Thyroid gland (tissue), 4 donors: ENCODE results near the gene ZNF687. TPM values are rescaled to one million over a fixed set of nuclear protein-coding genes. Genes with fewer than 3 reads are reported as not detected.
A peak's percentile ranks its signal among the peaks of the same experiment; 100 is the strongest.

Experiments used
- DNase-seq, 2 donors: peaks; one replicate each; pipeline ENCODE4 v3.0.0-alpha.2; 2019
- H3K27ac ChIP-seq, 3 donors: fragments of 200-600 bp; sonication (generic); 1 replicate in 2 of 3; 2 replicates in 1 of 3; pipeline ENCODE4 v1.5.1; 2016 to 2019; ENCODE audit warnings: mild to moderate bottlenecking in 1 of 3, moderate library complexity in 1 of 3
- H3K27me3 ChIP-seq: fragments of 200-600 bp; sonication (generic); one replicate; pipeline ENCODE4 v1.5.1; 2019
- H3K36me3 ChIP-seq, 2 donors: fragments of 200-600 bp; sonication (generic); one replicate each; pipeline ENCODE4 v1.5.1; 2016 to 2019
- H3K4me1 ChIP-seq, 2 donors: fragments of 200-600 bp; sonication (generic); one replicate each; pipeline ENCODE4 v1.5.1; 2017 to 2019
- H3K4me3 ChIP-seq, 3 donors: fragments of 200-600 bp; sonication (generic); replicated peaks in 1 of 3; 1 replicate in 2 of 3; 2 replicates in 1 of 3; pipeline ENCODE4 v1.5.1; 2016; ENCODE audit warnings: mild to moderate bottlenecking in 1 of 3
- H3K9me3 ChIP-seq: fragments of 200-600 bp; sonication (generic); one replicate; pipeline ENCODE4 v1.5.1; 2017
- POLR2A ChIP-seq, 2 donors: fragments of 450-650 bp; IDR thresholded peaks; one replicate each; pipeline ENCODE4 v1.6.1; 2017; ENCODE audit warnings: antibody characterized with exemption in 2 of 2, mild to moderate bottlenecking in 2 of 2, moderate library complexity in 1 of 2
- WGBS, 2 donors: methylation state at CpG; one replicate each; pipeline ENCODE4 v1.1.5; 2017; 5-methylcytosine and 5-hydroxymethylcytosine counted together
- intact Hi-C: fragments of 100-400 bp; cut with DNase I; formaldehyde crosslinking; loops from one replicate; pipeline ENCODE4 v1.15.1; 2023
- total RNA-seq, 4 donors: library from RNA; depleted of rRNA; stranded (reverse); fragments of >200 nt; gene quantifications; one replicate each; pipeline ENCODE4 v1.2.3, GENCODE V29; 2016
- TF ChIP-seq, protein P1 (sequence below), 6 experiments: fragments of 200-600 bp in 3 of 6; fragments of 450-650 bp in 3 of 6; sonication (generic) in 3 of 6; IDR thresholded peaks; one replicate each; pipeline ENCODE4 v1.5.1; 2016 to 2019; ENCODE audit warnings: antibody characterized with exemption in 6 of 6, mild to moderate bottlenecking in 2 of 6, inconsistent platforms in 1 of 6, moderate library complexity in 1 of 6

Gene ZNF687
- total RNA-seq, 4 donors from 2014 or later, result 24.2 to 38.0 (median 33.7) TPM

DNA sequence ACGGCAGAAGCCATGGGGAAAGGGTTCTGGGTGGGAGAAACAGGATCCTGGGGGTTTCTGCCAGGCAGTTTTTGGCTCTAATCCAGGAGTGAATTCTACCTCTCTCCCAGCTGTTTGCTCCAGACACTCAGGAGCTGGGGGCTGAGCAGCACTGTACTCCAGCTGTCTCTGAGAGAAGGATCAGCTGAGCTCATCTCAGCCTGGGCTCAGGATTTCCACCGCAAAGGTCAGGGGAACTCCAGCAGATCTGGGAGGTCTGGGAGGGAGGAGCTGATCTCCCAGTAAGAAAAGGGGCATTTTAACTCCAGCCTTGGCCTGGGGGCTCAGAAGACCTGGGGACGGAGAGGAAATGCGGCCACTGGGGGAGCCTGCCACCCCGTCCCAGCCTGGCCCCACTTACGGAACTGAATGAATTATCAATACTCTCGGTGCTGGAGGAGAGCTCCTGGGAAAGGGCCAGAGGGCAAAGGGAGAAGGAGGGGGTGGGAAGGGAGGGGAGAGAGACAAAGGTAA is 27.8 kb downstream of the ZNF687 start:
- no peak overlapping the region for H3K4me3 ChIP-seq
- H3K36me3 ChIP-seq, result peaks cover 38 to 54% of the 10 kb centered on the region in 2 donors
- intact Hi-C loops, result no loop called here
- no peaks in the 10 kb centered on the region for H3K27me3 ChIP-seq
- TF ChIP-seq, protein P1, sequence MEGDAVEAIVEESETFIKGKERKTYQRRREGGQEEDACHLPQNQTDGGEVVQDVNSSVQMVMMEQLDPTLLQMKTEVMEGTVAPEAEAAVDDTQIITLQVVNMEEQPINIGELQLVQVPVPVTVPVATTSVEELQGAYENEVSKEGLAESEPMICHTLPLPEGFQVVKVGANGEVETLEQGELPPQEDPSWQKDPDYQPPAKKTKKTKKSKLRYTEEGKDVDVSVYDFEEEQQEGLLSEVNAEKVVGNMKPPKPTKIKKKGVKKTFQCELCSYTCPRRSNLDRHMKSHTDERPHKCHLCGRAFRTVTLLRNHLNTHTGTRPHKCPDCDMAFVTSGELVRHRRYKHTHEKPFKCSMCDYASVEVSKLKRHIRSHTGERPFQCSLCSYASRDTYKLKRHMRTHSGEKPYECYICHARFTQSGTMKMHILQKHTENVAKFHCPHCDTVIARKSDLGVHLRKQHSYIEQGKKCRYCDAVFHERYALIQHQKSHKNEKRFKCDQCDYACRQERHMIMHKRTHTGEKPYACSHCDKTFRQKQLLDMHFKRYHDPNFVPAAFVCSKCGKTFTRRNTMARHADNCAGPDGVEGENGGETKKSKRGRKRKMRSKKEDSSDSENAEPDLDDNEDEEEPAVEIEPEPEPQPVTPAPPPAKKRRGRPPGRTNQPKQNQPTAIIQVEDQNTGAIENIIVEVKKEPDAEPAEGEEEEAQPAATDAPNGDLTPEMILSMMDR (IDR thresholded peaks at IDR 0.05), result no peak
- TF ChIP-seq POLR2A (IDR thresholded peaks at IDR 0.05), result no peak
- peaks cover 15 to 28% of the 10 kb centered on the region in 2 donors for H3K4me1 ChIP-seq
- peak overlapping the region in 2 of 3 donors; percentile 26 to 59 for H3K27ac ChIP-seq
- 71 to 77% methylated on average over 7 of the region's 7 CpGs for WGBS, 2 donors
- DNase-seq, result no peak
- H3K9me3 ChIP-seq, result no peaks in the 10 kb centered on the region

GRCh38 chr1:151311011-151311410 is 28.9 kb downstream of the ZNF687 start:
- intact Hi-C loops, result no loop called here
- Histone ChIP-seq H3K4me3 (no peak overlapping the region), H3K27ac (peak overlapping the region in 1 of 3 donors; percentile 35), H3K9me3 (no peaks in the 10 kb centered on the region), H3K27me3 (no peaks in the 10 kb centered on the region), H3K4me1 (peaks cover 15 to 28% of the 10 kb centered on the region in 2 donors), H3K36me3 (peaks cover 37 to 53% of the 10 kb centered on the region in 2 donors)
- TF ChIP-seq, protein P1 (IDR thresholded peaks at IDR 0.05), result no peak
- TF ChIP-seq POLR2A (IDR thresholded peaks at IDR 0.05), result no peak
- 70 to 75% methylated on average over 4 of the region's 4 CpGs for WGBS, 2 donors
- DNase-seq, result no peak

- peak; percentile 35 to 37 for DNase-seq
- 73 to 78% methylated on average over 7 of the region's 7 CpGs for WGBS, 2 donors
- no peaks in the 10 kb centered on the region for H3K27me3 ChIP-seq
- H3K27ac ChIP-seq, result peak overlapping the region; percentile 41 to 73 (median 42)
- TF ChIP-seq, protein P1 (IDR thresholded peaks at IDR 0.05), result no peak
- TF ChIP-seq POLR2A (IDR thresholded peaks at IDR 0.05), result no peak
- peaks cover 33 to 49% of the 10 kb centered on the region in 2 donors for H3K36me3 ChIP-seq
- intact Hi-C loops, result no loop called here
- H3K4me1 ChIP-seq, result peaks cover 15 to 28% of the 10 kb centered on the region in 2 donors
- H3K9me3 ChIP-seq, result no peaks in the 10 kb centered on the region
- no peak overlapping the region for H3K4me3 ChIP-seq
These were observed 29.7 kb downstream of the ZNF687 start for GRCh38 chr1:151311589-151312331.

- H3K36me3 ChIP-seq, result peaks cover 26 to 46% of the 10 kb centered on the region in 2 donors
- intact Hi-C loops, result no loop called here
- peak overlapping the region in 2 of 3 donors; percentile 42 to 73 for H3K27ac ChIP-seq
- H3K27me3 ChIP-seq, result no peaks in the 10 kb centered on the region
- H3K4me1 ChIP-seq, result peaks cover 15 to 28% of the 10 kb centered on the region in 2 donors
- H3K4me3 ChIP-seq, result no peak overlapping the region
- H3K9me3 ChIP-seq, result no peaks in the 10 kb centered on the region
- TF ChIP-seq, protein P1 (IDR thresholded peaks at IDR 0.05), result no peak
- no peak for TF ChIP-seq POLR2A (IDR thresholded peaks at IDR 0.05)
- DNase-seq, result no peak
- WGBS, 2 donors, result 92 to 99% methylated on average over 4 of the region's 4 CpGs
These were observed 30.3 kb downstream of the ZNF687 start for GRCh38 chr1:151312411-151312810.

DNA sequence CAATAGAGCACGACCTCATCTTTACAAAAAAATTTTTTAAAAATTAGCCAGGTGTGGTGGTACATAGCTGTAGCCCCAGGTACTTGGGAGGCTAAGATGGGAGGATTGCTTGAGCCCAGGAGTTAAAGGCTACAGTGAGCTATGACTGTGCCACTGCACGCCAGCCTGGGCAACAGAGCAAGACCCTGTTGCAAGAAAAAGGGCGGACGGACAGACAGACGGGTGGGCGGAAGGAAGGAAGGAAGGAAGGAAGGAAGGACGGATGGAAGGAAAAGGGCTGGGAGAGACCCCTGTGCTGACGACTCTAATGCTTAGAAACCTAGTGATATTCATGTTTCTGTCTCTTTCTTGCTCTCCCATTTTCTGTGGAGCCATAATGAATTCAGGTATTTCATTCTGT is 30.7 kb downstream of the ZNF687 start:
- WGBS, 2 donors, result 87 to 94% methylated on average over 8 of the region's 8 CpGs
- peaks cover 22 to 45% of the 10 kb centered on the region in 2 donors for H3K36me3 ChIP-seq

More for the DNA sequence above, 30.7 kb downstream of the ZNF687 start:
- DNase-seq, result no peak
- Histone ChIP-seq H3K27me3 (no peaks in the 10 kb centered on the region), H3K27ac (peak overlapping the region in 1 of 3 donors; percentile 73), H3K4me1 (peaks cover 15 to 28% of the 10 kb centered on the region in 2 donors), H3K9me3 (no peaks in the 10 kb centered on the region), H3K4me3 (no peak overlapping the region)
- intact Hi-C loops, result no loop called here
- TF ChIP-seq POLR2A (IDR thresholded peaks at IDR 0.05), result no peak
- TF ChIP-seq, protein P1 (IDR thresholded peaks at IDR 0.05), result no peak
